Measurements from ENCODE around the gene SLC7A4.

DNA sequence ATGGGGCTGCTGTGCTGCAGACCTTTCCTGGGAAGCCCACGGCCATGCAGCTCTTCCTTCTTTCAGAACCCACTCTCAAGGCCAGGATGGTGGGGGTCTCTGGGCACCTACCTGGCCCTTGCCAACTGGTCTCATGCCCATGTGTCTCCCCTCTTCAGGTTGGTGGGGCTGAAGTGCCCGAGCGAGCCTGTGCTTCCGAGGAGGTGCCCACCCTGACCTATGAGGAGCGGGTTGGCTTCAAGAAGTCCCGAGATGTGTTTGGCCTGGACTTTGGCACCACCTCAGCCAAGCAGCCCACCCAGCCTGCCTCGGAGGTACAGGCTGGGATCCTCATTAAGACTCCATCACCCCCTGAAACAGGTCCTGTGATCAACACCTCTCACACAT is 40.3 kb downstream of the SLC7A4 start:
- TF ChIP-seq EP300 (IDR thresholded peaks at IDR 0.05; ENCODE audit: low read depth), result no peak
- TF ChIP-seq, protein P1, sequence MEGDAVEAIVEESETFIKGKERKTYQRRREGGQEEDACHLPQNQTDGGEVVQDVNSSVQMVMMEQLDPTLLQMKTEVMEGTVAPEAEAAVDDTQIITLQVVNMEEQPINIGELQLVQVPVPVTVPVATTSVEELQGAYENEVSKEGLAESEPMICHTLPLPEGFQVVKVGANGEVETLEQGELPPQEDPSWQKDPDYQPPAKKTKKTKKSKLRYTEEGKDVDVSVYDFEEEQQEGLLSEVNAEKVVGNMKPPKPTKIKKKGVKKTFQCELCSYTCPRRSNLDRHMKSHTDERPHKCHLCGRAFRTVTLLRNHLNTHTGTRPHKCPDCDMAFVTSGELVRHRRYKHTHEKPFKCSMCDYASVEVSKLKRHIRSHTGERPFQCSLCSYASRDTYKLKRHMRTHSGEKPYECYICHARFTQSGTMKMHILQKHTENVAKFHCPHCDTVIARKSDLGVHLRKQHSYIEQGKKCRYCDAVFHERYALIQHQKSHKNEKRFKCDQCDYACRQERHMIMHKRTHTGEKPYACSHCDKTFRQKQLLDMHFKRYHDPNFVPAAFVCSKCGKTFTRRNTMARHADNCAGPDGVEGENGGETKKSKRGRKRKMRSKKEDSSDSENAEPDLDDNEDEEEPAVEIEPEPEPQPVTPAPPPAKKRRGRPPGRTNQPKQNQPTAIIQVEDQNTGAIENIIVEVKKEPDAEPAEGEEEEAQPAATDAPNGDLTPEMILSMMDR (IDR thresholded peaks at IDR 0.05), result no peak

Data from transverse colon (tissue), 3 donors.